OCI-LY1 (cell line): ENCODE measurements around the gene COL9A3.

Experiments used
- H2AFZ ChIP-seq: fragments of 200-600 bp; sonication (generic), shearing (Covaris generic); 2 replicates; pipeline ENCODE4 v1.6.0; 2014; ENCODE audit warnings: antibody characterized with exemption, mild to moderate bottlenecking, low read length
- H3F3A ChIP-seq: fragments of 200-600 bp; sonication (generic), shearing (Covaris generic); 2 replicates; pipeline ENCODE4 v1.6.0; 2014; ENCODE audit warnings: mild to moderate bottlenecking, antibody characterized with exemption, low read length, moderate library complexity; ENCODE audit not compliant: insufficient read depth
- H3K27ac ChIP-seq: fragments of 200-600 bp; sonication (generic); 2 replicates; pipeline ENCODE4 v1.5.1; 2014; ENCODE audit warnings: low read length, mixed run types, mild to moderate bottlenecking, low read depth; ENCODE audit not compliant: poor library complexity, severe bottlenecking
- H3K27me3 ChIP-seq: fragments of 200-600 bp; sonication (generic); 2 replicates; pipeline ENCODE4 v1.6.0; 2014; ENCODE audit warnings: antibody characterized with exemption, mild to moderate bottlenecking, low read length, moderate library complexity; ENCODE audit not compliant: insufficient read depth
- H3K36me3 ChIP-seq: fragments of 200-600 bp; sonication (generic); 2 replicates; pipeline ENCODE4 v1.6.1; 2014; ENCODE audit warnings: mild to moderate bottlenecking, antibody characterized with exemption, low read length, moderate library complexity, mixed read lengths; ENCODE audit not compliant: insufficient read depth
- H3K4me1 ChIP-seq: fragments of 200-600 bp; sonication (generic); 2 replicates; pipeline ENCODE4 v1.5.1; 2014; ENCODE audit warnings: mild to moderate bottlenecking, low read length, moderate library complexity; ENCODE audit not compliant: insufficient read depth, severe bottlenecking
- H3K4me2 ChIP-seq: fragments of 200-600 bp; sonication (generic), shearing (Covaris generic); 2 replicates; pipeline ENCODE4 v1.6.1; 2014; ENCODE audit warnings: low read length
- H3K4me3 ChIP-seq: fragments of 200-600 bp; sonication (generic); 2 replicates; pipeline ENCODE4 v1.5.1; 2014; ENCODE audit warnings: low read length, low read depth, mild to moderate bottlenecking, mixed read lengths; ENCODE audit not compliant: poor library complexity, severe bottlenecking
- H3K79me2 ChIP-seq: fragments of 200-600 bp; shearing (Covaris generic); 2 replicates; pipeline ENCODE4 v1.6.1; 2016; ENCODE audit warnings: mixed run types, low read length, mixed read lengths; ENCODE audit not compliant: insufficient read depth
- H3K9ac ChIP-seq: fragments of 200-600 bp; sonication (generic), shearing (Covaris generic); 2 replicates; pipeline ENCODE4 v1.6.1; 2014; ENCODE audit warnings: mild to moderate bottlenecking, low read length, mixed read lengths
- H3K9me2 ChIP-seq: fragments of 200-600 bp; sonication (generic), shearing (Covaris generic); 2 replicates; pipeline ENCODE4 v1.6.1; 2014; ENCODE audit warnings: low read depth, mild to moderate bottlenecking, low read length, mixed read lengths
- H3K9me3 ChIP-seq: fragments of 200-600 bp; shearing (Covaris generic); 2 replicates; pipeline ENCODE4 v1.6.1; 2014; ENCODE audit warnings: low read length, mixed read lengths
- H4K20me1 ChIP-seq: fragments of 200-600 bp; sonication (generic), shearing (Covaris generic); 2 replicates; pipeline ENCODE4 v1.6.0; 2016; ENCODE audit warnings: mild to moderate bottlenecking, low read length; ENCODE audit not compliant: insufficient read depth
- EZH2 ChIP-seq: fragments of 200-600 bp; sonication (generic), shearing (Covaris generic); IDR thresholded peaks from 2 replicates; pipeline ENCODE4 v1.8.0; 2017; ENCODE audit warnings: borderline replicate concordance, mixed run types, mild to moderate bottlenecking, antibody characterized with exemption, low read length, moderate library complexity, mixed read lengths
- TF ChIP-seq, protein P1 (sequence below): fragments of 200-600 bp; sonication (generic), shearing (Covaris generic); IDR thresholded peaks from 2 replicates; pipeline ENCODE4 v1.5.1; 2017; ENCODE audit warnings: mild to moderate bottlenecking, antibody characterized with exemption, low read length, moderate library complexity, mixed read lengths

Gene COL9A3

DNA sequence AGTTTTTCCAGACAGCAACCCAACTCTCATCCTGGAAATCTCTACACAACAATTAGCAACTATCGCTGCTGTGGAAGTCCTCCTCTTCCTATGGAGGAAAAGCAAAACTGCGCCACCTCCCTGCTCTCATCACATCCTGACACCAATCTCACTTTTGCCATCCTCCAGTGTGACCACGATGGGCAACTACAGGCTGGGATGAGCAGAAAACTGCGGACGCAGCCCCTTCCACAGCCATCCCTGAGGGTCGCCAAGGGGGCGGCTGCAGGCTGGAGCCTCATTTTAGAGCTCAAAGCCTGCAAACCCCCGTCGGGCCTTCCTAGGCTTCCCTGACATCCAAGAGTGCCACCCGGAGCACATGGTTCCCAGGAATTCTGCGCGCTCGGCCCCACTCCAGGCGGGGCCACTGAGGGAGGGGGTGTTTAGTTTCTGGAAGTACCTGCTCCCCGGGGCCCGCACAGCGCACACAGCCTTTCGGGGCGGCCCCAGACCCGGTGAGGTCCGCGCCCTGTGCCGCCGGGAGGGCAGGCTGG is 43.6 kb downstream of the COL9A3 start:
- Histone ChIP-seq H3K9ac (peak overlapping the region; percentile 69), H3K79me2 (peaks cover 5% of the 10 kb centered on the region), H3K9me2 (no peaks in the 10 kb centered on the region), H3K9me3 (no peaks in the 10 kb centered on the region), H3F3A (no peaks in the 10 kb centered on the region), H4K20me1 (no peaks in the 10 kb centered on the region), H2AFZ (no peak overlapping the region), H3K36me3 (peaks cover 34% of the 10 kb centered on the region), H3K27ac (no peak overlapping the region), H3K4me1 (peaks cover 26% of the 10 kb centered on the region), H3K4me2 (peak overlapping the region; percentile 78), H3K4me3 (peak overlapping the region; percentile 69), H3K27me3 (no peaks in the 10 kb centered on the region; the same call in 1 of the 2 replicates)
- no peak for TF ChIP-seq EZH2
- TF ChIP-seq, protein P1, sequence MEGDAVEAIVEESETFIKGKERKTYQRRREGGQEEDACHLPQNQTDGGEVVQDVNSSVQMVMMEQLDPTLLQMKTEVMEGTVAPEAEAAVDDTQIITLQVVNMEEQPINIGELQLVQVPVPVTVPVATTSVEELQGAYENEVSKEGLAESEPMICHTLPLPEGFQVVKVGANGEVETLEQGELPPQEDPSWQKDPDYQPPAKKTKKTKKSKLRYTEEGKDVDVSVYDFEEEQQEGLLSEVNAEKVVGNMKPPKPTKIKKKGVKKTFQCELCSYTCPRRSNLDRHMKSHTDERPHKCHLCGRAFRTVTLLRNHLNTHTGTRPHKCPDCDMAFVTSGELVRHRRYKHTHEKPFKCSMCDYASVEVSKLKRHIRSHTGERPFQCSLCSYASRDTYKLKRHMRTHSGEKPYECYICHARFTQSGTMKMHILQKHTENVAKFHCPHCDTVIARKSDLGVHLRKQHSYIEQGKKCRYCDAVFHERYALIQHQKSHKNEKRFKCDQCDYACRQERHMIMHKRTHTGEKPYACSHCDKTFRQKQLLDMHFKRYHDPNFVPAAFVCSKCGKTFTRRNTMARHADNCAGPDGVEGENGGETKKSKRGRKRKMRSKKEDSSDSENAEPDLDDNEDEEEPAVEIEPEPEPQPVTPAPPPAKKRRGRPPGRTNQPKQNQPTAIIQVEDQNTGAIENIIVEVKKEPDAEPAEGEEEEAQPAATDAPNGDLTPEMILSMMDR: peak; percentile 24; the same call in 1 of the 2 replicates

DNA sequence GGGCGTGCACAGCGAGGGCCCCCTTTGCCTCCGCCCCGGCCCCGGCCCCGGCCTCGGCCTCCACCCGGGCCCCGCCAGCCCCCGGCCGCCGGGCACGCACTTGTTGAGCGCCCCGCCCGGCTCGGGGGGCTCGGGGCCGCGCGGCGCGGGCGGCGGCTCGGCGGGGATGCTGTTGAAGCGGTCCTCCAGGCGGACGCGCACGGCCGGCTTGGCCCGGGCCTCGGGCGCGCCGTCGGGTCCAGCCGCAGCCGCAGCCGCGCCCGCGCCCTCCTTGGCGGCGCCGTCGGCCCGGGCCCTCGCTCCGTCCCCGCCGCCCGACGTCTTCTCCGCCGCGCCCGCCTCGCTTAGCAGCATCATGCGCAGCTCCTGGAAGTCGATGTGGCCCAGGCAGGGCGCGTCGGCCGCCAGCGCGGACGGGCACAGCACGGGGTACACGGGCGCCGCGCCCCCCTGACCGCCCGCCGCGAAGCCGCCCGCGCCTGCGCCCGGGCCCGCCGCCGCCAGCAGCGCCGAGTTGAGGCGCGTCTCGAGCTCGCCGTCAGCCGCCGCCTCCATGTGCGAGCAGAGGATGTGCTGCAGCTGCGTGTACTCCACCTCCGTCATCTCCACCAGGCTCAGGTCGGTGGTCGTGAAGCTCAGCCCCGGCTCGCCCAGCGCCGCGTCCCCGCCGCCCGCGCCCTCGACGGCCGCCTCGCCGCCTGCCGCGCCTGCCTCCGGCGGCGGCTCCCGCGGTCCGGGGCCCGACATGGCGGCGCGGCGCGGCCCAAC is 44.3 kb downstream of the COL9A3 start:
- no peak for TF ChIP-seq EZH2
- TF ChIP-seq, protein P1: no peak
- Histone ChIP-seq H2AFZ (no peak overlapping the region), H3K9me2 (no peaks in the 10 kb centered on the region), H3K4me3 (peak overlapping the region; percentile 69), H3K9ac (peak overlapping the region; percentile 69), H3F3A (no peaks in the 10 kb centered on the region), H3K9me3 (no peaks in the 10 kb centered on the region), H3K36me3 (peaks cover 28% of the 10 kb centered on the region), H3K27ac (no peak overlapping the region), H4K20me1 (no peaks in the 10 kb centered on the region), H3K79me2 (peaks cover 5% of the 10 kb centered on the region), H3K4me1 (peaks cover 26% of the 10 kb centered on the region), H3K27me3 (no peaks in the 10 kb centered on the region; the same call in 1 of the 2 replicates), H3K4me2 (peak overlapping the region; percentile 78)

DNA sequence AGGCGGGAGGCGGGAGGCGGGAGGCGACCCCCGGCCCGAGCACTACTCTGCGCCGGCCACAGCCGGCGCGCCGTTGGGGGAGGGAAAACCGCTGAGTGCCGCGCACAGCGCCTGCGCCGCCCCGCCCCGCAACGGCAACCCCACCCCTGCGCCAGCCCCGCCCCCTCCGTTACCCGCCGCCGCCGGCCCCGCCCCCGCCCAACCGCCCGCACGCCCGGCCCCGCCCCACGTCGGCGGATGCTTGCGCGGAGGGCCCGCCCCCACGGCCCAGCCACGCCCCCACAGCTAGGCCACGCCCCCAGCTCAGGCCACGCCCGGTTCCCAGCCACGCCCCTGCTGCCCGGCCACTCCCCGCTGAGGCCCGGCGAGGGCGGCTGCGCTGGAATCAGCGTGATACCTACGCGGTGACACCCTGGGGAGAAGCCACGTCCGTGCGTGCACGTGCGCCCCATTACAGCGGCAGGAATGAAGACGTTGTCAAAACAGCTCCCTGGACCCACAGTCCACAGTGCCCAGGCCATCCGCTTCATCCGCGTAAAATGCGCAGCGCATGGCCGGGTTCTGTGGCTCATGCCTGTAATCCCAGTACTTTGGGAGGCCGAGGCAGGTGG is 45.0 kb downstream of the COL9A3 start, which contains the start of gene TCFL5:
TCFL5 (minus strand) TSS at position 97 of the 611 bp plus-strand sequence. CDS start 152 bp downstream, outside the sequence.
- H3K36me3 ChIP-seq: peaks cover 24% of the 10 kb centered on the region
- no peak within 1 kb of the TSS for H2AFZ ChIP-seq
- peak within 1 kb of the TSS; percentile 78 for H3K4me2 ChIP-seq
- no peaks in the 10 kb centered on the region; the same call in 1 of the 2 replicates for H3K27me3 ChIP-seq
- peaks cover 26% of the 10 kb centered on the region for H3K4me1 ChIP-seq
- TF ChIP-seq, protein P1: no peak
- no peak for TF ChIP-seq EZH2
- no peaks in the 10 kb centered on the region for H4K20me1 ChIP-seq
- H3K9me3 ChIP-seq: no peaks in the 10 kb centered on the region
- peaks cover 5% of the 10 kb centered on the region for H3K79me2 ChIP-seq
- peak within 1 kb of the TSS; percentile 69 for H3K4me3 ChIP-seq
- H3F3A ChIP-seq: no peaks in the 10 kb centered on the region
- H3K9me2 ChIP-seq: no peaks in the 10 kb centered on the region
- peak within 1 kb of the TSS; percentile 69 for H3K9ac ChIP-seq
- H3K27ac ChIP-seq: no peak within 1 kb of the TSS
